Gastroesophageal sphincter (tissue), 3 donors: ENCODE measurements around the gene LIPC.

Experiments used
- EP300 ChIP-seq: sonication (generic); formaldehyde crosslinking; IDR thresholded peaks from one replicate; pipeline ENCODE4 v1.6.1; 2017; ENCODE audit warnings: antibody characterized with exemption, mild to moderate bottlenecking
- POLR2A ChIP-seq, 2 donors: fragments of 450-650 bp; IDR thresholded peaks; one replicate each; pipeline ENCODE4 v1.6.1; 2017; ENCODE audit warnings: antibody characterized with exemption in 2 of 2, mild to moderate bottlenecking in 2 of 2, moderate library complexity in 1 of 2
- TF ChIP-seq, protein P1 (sequence below), 4 experiments: fragments of 200-600 bp in 2 of 4; fragments of 450-650 bp in 2 of 4; sonication (generic) in 1 of 4; IDR thresholded peaks; one replicate each; pipeline ENCODE4 v1.5.1; 2017 to 2019; ENCODE audit warnings: antibody characterized with exemption in 4 of 4, mild to moderate bottlenecking in 2 of 4, moderate library complexity in 2 of 4

- TF ChIP-seq, protein P1, sequence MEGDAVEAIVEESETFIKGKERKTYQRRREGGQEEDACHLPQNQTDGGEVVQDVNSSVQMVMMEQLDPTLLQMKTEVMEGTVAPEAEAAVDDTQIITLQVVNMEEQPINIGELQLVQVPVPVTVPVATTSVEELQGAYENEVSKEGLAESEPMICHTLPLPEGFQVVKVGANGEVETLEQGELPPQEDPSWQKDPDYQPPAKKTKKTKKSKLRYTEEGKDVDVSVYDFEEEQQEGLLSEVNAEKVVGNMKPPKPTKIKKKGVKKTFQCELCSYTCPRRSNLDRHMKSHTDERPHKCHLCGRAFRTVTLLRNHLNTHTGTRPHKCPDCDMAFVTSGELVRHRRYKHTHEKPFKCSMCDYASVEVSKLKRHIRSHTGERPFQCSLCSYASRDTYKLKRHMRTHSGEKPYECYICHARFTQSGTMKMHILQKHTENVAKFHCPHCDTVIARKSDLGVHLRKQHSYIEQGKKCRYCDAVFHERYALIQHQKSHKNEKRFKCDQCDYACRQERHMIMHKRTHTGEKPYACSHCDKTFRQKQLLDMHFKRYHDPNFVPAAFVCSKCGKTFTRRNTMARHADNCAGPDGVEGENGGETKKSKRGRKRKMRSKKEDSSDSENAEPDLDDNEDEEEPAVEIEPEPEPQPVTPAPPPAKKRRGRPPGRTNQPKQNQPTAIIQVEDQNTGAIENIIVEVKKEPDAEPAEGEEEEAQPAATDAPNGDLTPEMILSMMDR (IDR thresholded peaks at IDR 0.05), result no peak
- TF ChIP-seq EP300 (no peak), POLR2A (IDR thresholded peaks at IDR 0.05) (no peak)
These were observed 46.2 kb downstream of the LIPC start for GRCh38 chr15:58478035-58478434.
